ENCODE results near the gene NDUFS5. TPM values are rescaled to one million over a fixed set of nuclear protein-coding genes. Genes with fewer than 3 reads are reported as not detected.
"Not testable (repeated sequence)": the region's sequence is repeated elsewhere in the genome, so short reads cannot be mapped to it uniquely, and the experiment has no call there.

Gene NDUFS5
- total RNA-seq (2021) = 279 and 284 TPM in 2 replicates
- Bru-seq, nascent RNA = percentile 85 among the genes with signal in this experiment
- percentile 71 among the genes with signal in this experiment for BruChase-seq, experiment 1, labeled RNA remaining after a 2-hour chase
- percentile 82 among the genes with signal in this experiment for BruChase-seq, experiment 2, labeled RNA remaining after a 6-hour chase
- long read RNA-seq, transcript NDUFS5-202 (3 exons, 548 nt) = major isoform, 135 of 254 reads
- long read RNA-seq, transcript NDUFS5-201 (3 exons, 544 nt) = minor isoform, 115 of 254 reads
- long read RNA-seq, partial matches to known transcripts = 4 of 254 reads
- long read RNA-seq, other reads (novel, unspliced or antisense) = 0 of 254 reads

DNA sequence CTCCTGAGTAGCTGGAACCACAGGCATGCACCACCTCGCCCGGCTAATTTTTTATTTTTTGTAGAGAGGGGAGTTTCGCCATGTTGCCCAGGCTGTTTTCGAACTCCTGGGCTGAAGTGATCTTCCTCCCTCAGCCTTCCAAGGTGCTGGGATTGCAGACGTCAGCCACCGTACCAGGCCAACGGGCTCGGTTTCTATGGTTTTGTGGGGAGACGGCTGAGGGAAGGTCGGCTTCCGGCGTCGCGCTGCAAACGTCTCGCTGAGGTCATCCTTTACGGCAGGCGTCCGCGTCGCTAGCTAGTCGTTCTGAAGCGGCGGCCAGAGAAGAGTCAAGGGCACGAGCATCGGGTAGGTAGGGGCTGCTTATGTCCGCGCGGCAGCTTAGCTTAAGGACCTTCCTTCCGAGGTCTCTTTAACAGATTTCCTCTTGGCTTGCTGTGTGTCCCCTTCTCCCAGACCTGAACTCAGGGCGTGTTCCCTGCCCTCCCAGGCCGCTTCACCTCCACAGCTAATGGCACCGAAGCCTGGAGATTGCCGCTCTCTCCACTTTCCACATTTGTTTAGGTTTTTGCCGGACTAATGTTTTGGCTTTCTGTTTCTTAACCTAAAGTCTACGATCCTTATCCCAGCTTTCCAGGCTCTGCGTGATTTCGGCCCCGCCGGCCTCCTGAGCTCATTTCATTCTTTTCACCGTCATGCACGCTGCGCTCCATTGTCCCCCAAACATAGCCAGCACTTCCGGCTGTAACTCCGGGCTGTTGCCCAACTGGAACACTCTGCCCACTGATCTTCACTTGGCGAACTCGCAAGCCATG is at the start of gene NDUFS5:
Gene NDUFS5, plus strand, starts transcription at position 300 of the 815 bp plus-strand sequence. CDS start 2,375 bp downstream, outside the sequence.
- POLR2A ChIA-PET (ENCODE audit: low non-redundant PET) = no interaction called here
- intact Hi-C loops (cut with micrococcal nuclease; ENCODE audit: unreplicated experiment) = no loop called here
- BruUV-seq (replicated peaks) = TSS peak; percentile 72

DNA sequence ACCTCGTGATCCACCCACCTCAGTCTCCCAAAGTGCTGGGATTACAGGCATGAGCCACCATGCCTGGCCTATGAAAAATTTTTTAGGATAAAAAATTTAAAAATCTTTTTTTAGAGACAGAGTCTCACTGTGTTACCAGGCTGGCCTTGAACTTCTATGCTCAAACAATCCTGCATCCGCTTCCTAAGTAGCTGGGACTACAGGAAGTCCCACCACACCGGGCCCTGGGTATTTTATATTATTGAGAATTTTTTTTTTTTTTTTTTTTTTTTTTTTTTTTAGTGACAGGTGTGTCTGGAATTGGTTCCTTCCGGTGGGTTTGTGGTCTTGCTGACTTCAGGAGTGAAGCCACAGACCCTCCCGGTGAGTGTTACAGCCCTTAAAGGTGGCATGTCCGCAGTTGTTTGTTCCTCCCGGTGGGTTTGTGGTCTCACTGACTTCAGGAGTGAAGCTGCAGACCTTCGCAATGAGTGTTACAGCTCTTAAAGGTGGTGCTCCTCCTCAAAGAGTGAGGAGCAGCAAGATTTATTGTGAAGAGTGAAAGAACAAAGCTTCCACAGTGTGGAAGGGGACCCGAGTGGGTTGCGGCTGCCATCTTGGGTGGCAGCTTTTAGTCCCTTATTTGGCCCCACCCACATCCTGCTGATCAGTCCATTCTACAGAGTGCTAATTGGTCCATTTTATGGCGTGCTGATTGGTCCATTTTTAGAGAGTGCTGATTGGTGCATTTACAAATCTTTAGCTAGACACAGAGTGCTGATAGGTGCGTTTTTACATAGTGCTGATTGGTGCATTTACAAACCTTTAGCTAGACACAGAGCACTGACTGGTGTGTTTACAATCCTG is 48.5 kb upstream of the NDUFS5 start:
- H3K27ac ChIP-seq (ENCODE audit: low read depth, low read length, poor library complexity, severe bottlenecking); H3K4me1 ChIP-seq (ENCODE audit: insufficient read depth, low read length, poor library complexity, severe bottlenecking); intact Hi-C loops (cut with micrococcal nuclease; ENCODE audit: unreplicated experiment); BruUV-seq (replicated peaks); H3K36me3 ChIP-seq (ENCODE audit: insufficient read depth, low read length, poor library complexity, severe bottlenecking); H3K27me3 ChIP-seq (replicated peaks; ENCODE audit: insufficient read depth, low read depth, low read length, poor library complexity); H3K4me3 ChIP-seq (ENCODE audit: low read depth, low read length, poor library complexity, severe bottlenecking); DNase-seq (ENCODE audit: low spot score); H3K9me3 ChIP-seq (ENCODE audit: low read depth, low read length, poor library complexity, severe bottlenecking); CTCF ChIA-PET: not testable (repeated sequence)
- POLR2A ChIA-PET (ENCODE audit: low non-redundant PET) = interaction anchor here (0.6 kb wide), 1 partner anchor 359 kb away, joined by 4 read pairs; no protein-coding TSS in a partner anchor

More for the DNA sequence above, at the start of gene NDUFS5:
- CTCF ChIA-PET = interaction anchor here (0.6 kb wide), 1 partner anchor 1512 kb away, joined by 8 read pairs; the partner anchor contains the start of gene MEAF6
- peak within 1 kb of the TSS; percentile 70 for H3K4me3 ChIP-seq (ENCODE audit: low read depth, low read length, poor library complexity, severe bottlenecking)
- peak; percentile 94 for DNase-seq (ENCODE audit: low spot score)
- peaks cover 12% of the 10 kb centered on the region for H3K4me1 ChIP-seq (ENCODE audit: insufficient read depth, low read length, poor library complexity, severe bottlenecking)
- H3K36me3 ChIP-seq (ENCODE audit: insufficient read depth, low read length, poor library complexity, severe bottlenecking) = peaks cover 25% of the 10 kb centered on the region
- TF ChIP-seq EZH2 (IDR thresholded peaks at IDR 0.05; ENCODE audit: borderline replicate concordance, low read depth, low read length, poor library complexity, severe bottlenecking) = no peak
- TF ChIP-seq, protein P1, sequence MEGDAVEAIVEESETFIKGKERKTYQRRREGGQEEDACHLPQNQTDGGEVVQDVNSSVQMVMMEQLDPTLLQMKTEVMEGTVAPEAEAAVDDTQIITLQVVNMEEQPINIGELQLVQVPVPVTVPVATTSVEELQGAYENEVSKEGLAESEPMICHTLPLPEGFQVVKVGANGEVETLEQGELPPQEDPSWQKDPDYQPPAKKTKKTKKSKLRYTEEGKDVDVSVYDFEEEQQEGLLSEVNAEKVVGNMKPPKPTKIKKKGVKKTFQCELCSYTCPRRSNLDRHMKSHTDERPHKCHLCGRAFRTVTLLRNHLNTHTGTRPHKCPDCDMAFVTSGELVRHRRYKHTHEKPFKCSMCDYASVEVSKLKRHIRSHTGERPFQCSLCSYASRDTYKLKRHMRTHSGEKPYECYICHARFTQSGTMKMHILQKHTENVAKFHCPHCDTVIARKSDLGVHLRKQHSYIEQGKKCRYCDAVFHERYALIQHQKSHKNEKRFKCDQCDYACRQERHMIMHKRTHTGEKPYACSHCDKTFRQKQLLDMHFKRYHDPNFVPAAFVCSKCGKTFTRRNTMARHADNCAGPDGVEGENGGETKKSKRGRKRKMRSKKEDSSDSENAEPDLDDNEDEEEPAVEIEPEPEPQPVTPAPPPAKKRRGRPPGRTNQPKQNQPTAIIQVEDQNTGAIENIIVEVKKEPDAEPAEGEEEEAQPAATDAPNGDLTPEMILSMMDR (conservative IDR thresholded peaks at IDR 0.05; ENCODE audit: low read depth, low read length) = no peak
- H3K27me3 ChIP-seq (replicated peaks; ENCODE audit: insufficient read depth, low read depth, low read length, poor library complexity) = no peaks in the 10 kb centered on the region
- no peaks in the 10 kb centered on the region for H3K9me3 ChIP-seq (ENCODE audit: low read depth, low read length, poor library complexity, severe bottlenecking)
- peak within 1 kb of the TSS; percentile 81 for H3K27ac ChIP-seq (ENCODE audit: low read depth, low read length, poor library complexity, severe bottlenecking)

DNA sequence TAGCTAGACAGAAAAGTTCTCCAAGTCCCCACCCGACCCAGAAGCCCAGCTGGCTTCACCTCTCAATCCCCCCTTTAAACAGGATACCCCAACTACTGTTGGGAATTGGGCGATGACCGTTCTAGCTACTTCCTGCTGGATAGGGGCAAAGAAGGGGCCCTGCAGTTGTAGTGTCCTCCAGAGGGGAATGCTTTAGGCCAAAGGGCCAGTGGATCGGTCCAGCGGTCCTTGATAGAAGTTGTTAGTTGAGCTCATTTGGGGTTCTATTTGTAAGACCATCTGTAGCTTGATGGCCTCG is 48.0 kb upstream of the NDUFS5 start:
- H3K9me3 ChIP-seq (ENCODE audit: low read depth, low read length, poor library complexity, severe bottlenecking); CTCF ChIA-PET; POLR2A ChIA-PET (ENCODE audit: low non-redundant PET); H3K4me1 ChIP-seq (ENCODE audit: insufficient read depth, low read length, poor library complexity, severe bottlenecking); BruUV-seq (replicated peaks); H3K4me3 ChIP-seq (ENCODE audit: low read depth, low read length, poor library complexity, severe bottlenecking); H3K36me3 ChIP-seq (ENCODE audit: insufficient read depth, low read length, poor library complexity, severe bottlenecking); H3K27ac ChIP-seq (ENCODE audit: low read depth, low read length, poor library complexity, severe bottlenecking); H3K27me3 ChIP-seq (replicated peaks; ENCODE audit: insufficient read depth, low read depth, low read length, poor library complexity); intact Hi-C loops (cut with micrococcal nuclease; ENCODE audit: unreplicated experiment); DNase-seq (ENCODE audit: low spot score): not testable (repeated sequence)

DNA sequence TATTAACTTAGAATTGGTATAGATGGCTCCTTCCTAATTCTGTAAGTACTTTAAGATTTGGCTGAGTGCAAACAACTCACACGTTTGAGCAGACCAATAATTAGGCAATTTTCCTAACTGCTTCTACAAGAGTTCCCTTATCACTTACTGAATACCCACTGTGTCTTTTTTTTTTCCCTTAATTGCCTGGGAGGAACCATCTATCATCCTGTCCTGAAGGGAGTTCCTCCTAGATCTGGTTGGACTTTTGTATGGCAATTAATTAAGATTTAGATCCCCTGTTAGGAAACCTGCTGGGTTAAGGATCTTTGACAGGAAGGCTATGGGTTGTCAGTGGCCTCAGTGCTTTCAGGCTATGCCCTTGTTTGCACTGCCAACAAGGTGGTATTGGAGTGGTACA is 46.8 kb upstream of the NDUFS5 start:
- H3K4me3 ChIP-seq (ENCODE audit: low read depth, low read length, poor library complexity, severe bottlenecking); H3K27me3 ChIP-seq (replicated peaks; ENCODE audit: insufficient read depth, low read depth, low read length, poor library complexity); H3K36me3 ChIP-seq (ENCODE audit: insufficient read depth, low read length, poor library complexity, severe bottlenecking); POLR2A ChIA-PET (ENCODE audit: low non-redundant PET); BruUV-seq (replicated peaks); H3K27ac ChIP-seq (ENCODE audit: low read depth, low read length, poor library complexity, severe bottlenecking); intact Hi-C loops (cut with micrococcal nuclease; ENCODE audit: unreplicated experiment); H3K4me1 ChIP-seq (ENCODE audit: insufficient read depth, low read length, poor library complexity, severe bottlenecking); H3K9me3 ChIP-seq (ENCODE audit: low read depth, low read length, poor library complexity, severe bottlenecking); CTCF ChIA-PET: not testable (repeated sequence)
- peak; percentile 27 for DNase-seq (ENCODE audit: low spot score)
